H1 (cell line): ENCODE data around the gene WDR53. TPM values are rescaled to one million over a fixed set of nuclear protein-coding genes. Genes with fewer than 3 reads are reported as not detected.

Experiments used
- TEAD4 ChIP-seq: IDR thresholded peaks from 2 replicates; pipeline ENCODE4 v1.6.1; 2012; ENCODE audit warnings: low read depth, low read length, inconsistent platforms, mixed read lengths
- polyA plus RNA-seq, 7 experiments: library from polyadenylated mRNA; depleted of rRNA in 3 of 7; stranded (reverse) in 5 of 7; unstranded in 2 of 7; fragments of >200 nt in 5 of 7; fragments of 200-250 nt in 2 of 7; gene quantifications; 1 replicate in 5 of 7; 2 replicates in 1 of 7; 4 replicates in 1 of 7; pipeline versions ENCODE4 v1.2.1 to v1.2.3, GENCODE V29; 2011 to 2013; ENCODE audit warnings: missing spikeins in 2 of 7, mixed read lengths in 2 of 7
- total RNA-seq: library from RNA; stranded (reverse); fragmentation: NEBNext Ultra II Directional; extraction: Animal tissue kit (Norgen Biotek cat#: 25700); gene quantifications from 2 replicates; pipeline ENCODE4 v1.2.1, GENCODE V29; 2021

Gene WDR53
- total and polyA plus RNA-seq, 2 of the 8 experiments (the other 6 are each of a cell fraction or from before 2014, with no cell fraction given) = 7.4 to 18.8 TPM

DNA sequence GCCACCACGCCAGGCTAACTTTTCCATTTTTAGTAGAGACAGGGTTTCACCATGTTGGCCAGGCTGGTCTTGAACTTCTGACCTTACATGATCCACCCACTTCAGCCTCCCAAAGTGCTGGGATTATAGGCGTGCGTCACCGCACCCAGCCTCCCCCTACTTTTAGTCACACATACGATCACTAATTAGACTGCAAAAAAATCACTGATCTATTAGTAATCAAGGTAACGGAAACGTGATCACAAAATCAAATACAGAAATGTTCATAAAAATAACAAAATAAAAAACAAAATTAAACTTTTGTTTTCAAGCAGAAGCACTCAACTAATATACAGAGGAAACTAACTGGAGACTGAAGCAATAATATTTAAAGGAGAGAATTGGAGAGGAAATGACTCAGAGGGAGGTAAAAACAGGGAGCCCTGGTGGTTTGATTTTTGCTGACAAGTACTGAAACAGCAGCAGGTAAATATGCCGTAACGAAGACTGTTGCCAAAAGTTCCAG is 4.6 kb downstream of the WDR53 start (continued):
- no peak for TF ChIP-seq TEAD4
